ENCODE measurements around the gene INPP5E. TPM values are rescaled to one million over a fixed set of nuclear protein-coding genes. Genes with fewer than 3 reads are reported as not detected.

INPP5E gene
- total RNA-seq, 1 donor from 2014 or later: 9.8 TPM

DNA sequence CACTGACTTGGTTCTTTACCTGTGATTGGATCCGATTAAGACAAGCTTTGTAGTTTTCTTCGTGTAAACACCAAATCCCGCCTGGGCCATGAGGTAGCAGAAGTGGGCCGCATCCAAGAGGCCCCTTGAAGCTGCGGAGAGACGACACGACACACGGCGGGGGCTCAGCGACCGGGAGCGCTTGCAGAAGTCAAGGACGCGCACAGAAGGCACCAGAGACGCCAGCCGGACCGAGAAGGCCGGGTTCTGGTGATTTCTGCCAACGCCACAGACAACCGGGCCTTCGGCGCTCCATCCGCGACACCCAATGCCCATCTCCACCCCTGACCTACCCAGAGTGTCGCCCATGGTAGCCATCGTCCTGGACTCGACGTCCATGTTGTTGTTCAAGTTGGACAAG lies 19.8 kb upstream of the INPP5E start:
- Histone ChIP-seq H3K36me3 (peaks cover 2 to 100% of the 10 kb centered on the region in 2 donors), H3K27ac (no peak overlapping the region), H3K9me3 (no peaks in the 10 kb centered on the region), H3K27me3 (no peaks in the 10 kb centered on the region), H3K4me1 (no peaks in the 10 kb centered on the region), H3K4me3 (no peak overlapping the region)
- DNase-seq (ENCODE audit: extremely low spot score in 2 of 2): no peak
- TF ChIP-seq POLR2AphosphoS5 (IDR thresholded peaks at IDR 0.05; ENCODE audit: insufficient read depth in 1 of 2, low read depth in 1 of 2): no peak
- no peak for TF ChIP-seq POLR2A (IDR thresholded peaks at IDR 0.05)
- TF ChIP-seq, protein P1, sequence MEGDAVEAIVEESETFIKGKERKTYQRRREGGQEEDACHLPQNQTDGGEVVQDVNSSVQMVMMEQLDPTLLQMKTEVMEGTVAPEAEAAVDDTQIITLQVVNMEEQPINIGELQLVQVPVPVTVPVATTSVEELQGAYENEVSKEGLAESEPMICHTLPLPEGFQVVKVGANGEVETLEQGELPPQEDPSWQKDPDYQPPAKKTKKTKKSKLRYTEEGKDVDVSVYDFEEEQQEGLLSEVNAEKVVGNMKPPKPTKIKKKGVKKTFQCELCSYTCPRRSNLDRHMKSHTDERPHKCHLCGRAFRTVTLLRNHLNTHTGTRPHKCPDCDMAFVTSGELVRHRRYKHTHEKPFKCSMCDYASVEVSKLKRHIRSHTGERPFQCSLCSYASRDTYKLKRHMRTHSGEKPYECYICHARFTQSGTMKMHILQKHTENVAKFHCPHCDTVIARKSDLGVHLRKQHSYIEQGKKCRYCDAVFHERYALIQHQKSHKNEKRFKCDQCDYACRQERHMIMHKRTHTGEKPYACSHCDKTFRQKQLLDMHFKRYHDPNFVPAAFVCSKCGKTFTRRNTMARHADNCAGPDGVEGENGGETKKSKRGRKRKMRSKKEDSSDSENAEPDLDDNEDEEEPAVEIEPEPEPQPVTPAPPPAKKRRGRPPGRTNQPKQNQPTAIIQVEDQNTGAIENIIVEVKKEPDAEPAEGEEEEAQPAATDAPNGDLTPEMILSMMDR (IDR thresholded peaks at IDR 0.05): no peak
- intact Hi-C loops (cut with DNase I): no loop called here

DNA sequence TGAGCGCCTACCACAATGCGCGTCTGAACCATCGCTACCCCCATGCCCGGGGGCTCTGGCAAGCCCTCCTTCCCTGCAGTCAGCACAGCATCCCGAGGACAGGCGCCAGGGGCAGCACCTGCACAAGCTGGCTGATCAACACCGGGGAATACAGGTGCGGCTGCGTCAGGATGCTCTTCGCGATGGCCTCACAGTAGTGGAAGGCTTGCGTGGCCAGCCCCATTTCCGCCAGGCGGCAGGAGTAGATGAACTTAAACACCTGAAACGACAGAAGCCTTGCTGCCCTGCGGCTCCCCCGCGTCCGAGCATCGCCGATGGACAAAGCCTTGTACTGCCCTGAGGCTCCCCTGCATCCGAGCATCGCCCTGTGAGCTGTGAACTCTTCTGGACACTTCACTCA lies 17.7 kb upstream of the INPP5E start:
- no peak for TF ChIP-seq POLR2AphosphoS5 (IDR thresholded peaks at IDR 0.05; ENCODE audit: insufficient read depth in 1 of 2, low read depth in 1 of 2)
- TF ChIP-seq POLR2A (IDR thresholded peaks at IDR 0.05): no peak
- TF ChIP-seq, protein P1 (IDR thresholded peaks at IDR 0.05): no peak
- H3K4me1 ChIP-seq: no peaks in the 10 kb centered on the region
- H3K27ac ChIP-seq: no peak overlapping the region
- peaks cover 2 to 85% of the 10 kb centered on the region in 2 donors for H3K36me3 ChIP-seq
- H3K4me3 ChIP-seq: no peak overlapping the region
- DNase-seq (ENCODE audit: extremely low spot score in 2 of 2): no peak
- H3K27me3 ChIP-seq: no peaks in the 10 kb centered on the region
- H3K9me3 ChIP-seq: no peaks in the 10 kb centered on the region
- intact Hi-C loops (cut with DNase I): no loop called here

DNA sequence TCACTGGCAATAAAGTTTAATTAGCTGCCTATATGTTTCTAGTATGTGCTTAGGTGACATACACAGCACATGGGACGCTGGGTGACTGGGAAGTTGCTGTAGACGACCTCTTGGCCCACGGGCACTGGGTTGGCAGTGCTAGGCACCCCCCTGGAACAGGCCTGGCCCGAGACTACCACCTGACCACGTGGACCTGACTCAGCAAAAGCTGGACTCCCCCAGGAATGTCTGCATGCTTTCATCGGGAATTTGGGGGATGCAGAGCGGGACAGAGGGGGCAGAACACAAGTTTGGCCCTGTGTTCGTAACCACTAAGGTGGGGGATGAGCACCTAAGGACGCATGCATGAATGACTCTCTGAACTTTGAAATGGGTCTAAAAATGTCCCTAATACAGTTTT lies 16.6 kb upstream of the INPP5E start:
- Histone ChIP-seq H3K9me3 (no peaks in the 10 kb centered on the region), H3K36me3 (peaks cover 2 to 83% of the 10 kb centered on the region in 2 donors), H3K4me3 (no peak overlapping the region), H3K27ac (no peak overlapping the region), H3K4me1 (no peaks in the 10 kb centered on the region), H3K27me3 (no peaks in the 10 kb centered on the region)
- no peak for TF ChIP-seq POLR2A (IDR thresholded peaks at IDR 0.05)
- TF ChIP-seq POLR2AphosphoS5 (IDR thresholded peaks at IDR 0.05; ENCODE audit: insufficient read depth in 1 of 2, low read depth in 1 of 2): no peak
- TF ChIP-seq, protein P1 (IDR thresholded peaks at IDR 0.05): no peak
- no peak for DNase-seq (ENCODE audit: extremely low spot score in 2 of 2)
- intact Hi-C loops (cut with DNase I): no loop called here

DNA sequence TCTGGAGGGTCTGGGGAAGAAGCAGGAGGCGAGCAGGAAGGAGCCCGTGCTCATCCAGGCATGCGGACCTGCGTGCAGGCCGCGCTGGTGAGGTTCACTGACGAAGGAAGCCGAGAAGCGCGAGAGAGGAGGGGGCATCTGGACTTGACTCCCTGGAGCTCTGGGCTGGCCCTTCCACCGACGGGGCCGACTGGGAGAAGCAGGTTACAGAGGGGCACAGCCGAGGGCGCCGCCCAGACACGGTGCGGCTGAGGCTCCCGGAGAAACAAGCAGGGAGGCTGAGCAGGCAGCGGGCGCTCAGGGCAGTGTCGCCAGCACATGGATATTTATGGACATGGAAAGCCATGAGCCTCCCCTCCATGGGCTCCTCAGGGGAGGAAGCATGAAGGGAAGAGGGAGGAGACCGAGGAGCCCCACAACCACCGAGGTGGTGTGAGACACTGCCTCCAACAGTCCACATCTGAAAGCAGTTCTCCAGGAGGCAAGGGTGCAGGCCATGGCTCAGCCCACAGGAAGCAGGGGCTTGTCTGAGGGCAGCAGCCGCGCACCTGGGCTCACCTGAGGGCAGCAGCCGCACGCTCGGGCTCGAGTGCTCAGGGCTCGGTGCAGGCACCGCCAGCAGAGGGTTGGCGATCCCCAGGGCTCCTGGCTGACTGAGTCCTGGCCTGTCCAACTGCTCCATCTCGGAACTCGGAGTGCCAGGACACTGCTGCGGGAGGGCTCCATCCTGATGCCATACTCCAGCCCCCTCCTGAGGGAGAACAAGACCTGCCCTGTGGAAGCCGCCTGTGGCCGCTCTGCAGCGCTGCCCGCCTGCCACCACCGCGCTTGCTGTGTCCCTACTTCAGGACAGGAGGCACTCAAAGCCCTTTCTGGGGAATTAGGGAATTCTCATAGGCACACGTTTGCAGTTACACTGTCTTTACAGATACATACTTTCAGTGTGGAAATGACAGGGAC lies 15.7 kb upstream of the INPP5E start:
- DNase-seq (ENCODE audit: extremely low spot score in 2 of 2): no peak
- no peak overlapping the region for H3K27ac ChIP-seq
- TF ChIP-seq POLR2A (IDR thresholded peaks at IDR 0.05): no peak
- TF ChIP-seq POLR2AphosphoS5 (IDR thresholded peaks at IDR 0.05; ENCODE audit: insufficient read depth in 1 of 2, low read depth in 1 of 2): no peak
- TF ChIP-seq, protein P1 (IDR thresholded peaks at IDR 0.05): no peak
- no peak overlapping the region for H3K4me3 ChIP-seq
- H3K27me3 ChIP-seq: no peaks in the 10 kb centered on the region
- H3K9me3 ChIP-seq: no peaks in the 10 kb centered on the region
- intact Hi-C loops (cut with DNase I): no loop called here
- H3K36me3 ChIP-seq: peaks cover 2 to 83% of the 10 kb centered on the region in 2 donors
- no peaks in the 10 kb centered on the region for H3K4me1 ChIP-seq

Data from vagina (tissue), 2 donors.